Karpas-422 (cell line): Measurements from ENCODE around the gene PADI6. TPM values are rescaled to one million over a fixed set of nuclear protein-coding genes. Genes with fewer than 3 reads are reported as not detected.
A peak's percentile ranks its signal among the peaks of the same experiment; 100 is the strongest.

Experiments used
- DNase-seq: peaks from one replicate; pipeline ENCODE4 v3.0.0-alpha.2; 2015
- H2AFZ ChIP-seq: fragments of 200-600 bp; sonication (generic); 2 replicates; pipeline ENCODE4 v1.6.1; 2014; ENCODE audit warnings: antibody characterized with exemption, low read length, mixed read lengths
- H3K27ac ChIP-seq: fragments of 200-600 bp; sonication (generic); 2 replicates; pipeline ENCODE4 v1.5.1; 2014; ENCODE audit warnings: mild to moderate bottlenecking, low read length, moderate library complexity
- H3K27me3 ChIP-seq: fragments of 200-600 bp; sonication (generic); 2 replicates; pipeline ENCODE4 v1.6.1; 2014; ENCODE audit warnings: low read length, mixed read lengths
- H3K36me3 ChIP-seq: fragments of 200-600 bp; sonication (generic); 2 replicates; pipeline ENCODE4 v1.6.1; 2014; ENCODE audit warnings: low read length, mixed read lengths; ENCODE audit not compliant: insufficient read depth
- H3K4me1 ChIP-seq: fragments of 200-600 bp; sonication (generic); 2 replicates; pipeline ENCODE4 v1.6.1; 2014; ENCODE audit warnings: mild to moderate bottlenecking, low read length, mixed read lengths
- H3K4me2 ChIP-seq: fragments of 200-600 bp; sonication (generic); 2 replicates; pipeline ENCODE4 v1.6.1; 2014; ENCODE audit warnings: low read length, low read depth, mild to moderate bottlenecking; ENCODE audit not compliant: poor library complexity, severe bottlenecking
- H3K4me3 ChIP-seq: fragments of 200-600 bp; sonication (generic); 2 replicates; pipeline ENCODE4 v1.5.1; 2014; ENCODE audit warnings: mild to moderate bottlenecking, antibody characterized with exemption, low read length, mixed read lengths
- H3K79me2 ChIP-seq: fragments of 200-600 bp; sonication (generic); 2 replicates; pipeline ENCODE4 v1.6.1; 2014; ENCODE audit warnings: mild to moderate bottlenecking, low read length, mixed read lengths
- H3K9ac ChIP-seq: fragments of 200-600 bp; sonication (generic); 2 replicates; pipeline ENCODE4 v1.6.0; 2014; ENCODE audit warnings: low read length
- H3K9me2 ChIP-seq: fragments of 200-600 bp; sonication (generic), shearing (Covaris generic); replicated peaks from 2 replicates; pipeline ENCODE4 v1.6.0; 2014; ENCODE audit warnings: mild to moderate bottlenecking, low read length, moderate library complexity; ENCODE audit not compliant: insufficient read depth
- H3K9me3 ChIP-seq: fragments of 300-700, 200-600 bp; sonication (generic); 2 replicates; pipeline ENCODE4 v1.6.1; 2014; ENCODE audit warnings: low read length, mixed read lengths
- H4K20me1 ChIP-seq: fragments of 200-600 bp; sonication (generic); 2 replicates; pipeline ENCODE4 v1.6.1; 2014; ENCODE audit warnings: mild to moderate bottlenecking, antibody characterized with exemption, low read length, low read depth; ENCODE audit not compliant: insufficient read depth
- total RNA-seq: library from RNA; depleted of rRNA; stranded (reverse); fragments of >200 nt; shearing (Covaris generic); gene quantifications from 2 replicates; pipeline ENCODE4 v1.2.3, GENCODE V29; 2014; ENCODE audit warnings: low replicate concordance; rRNA removed

Gene PADI6
- total RNA-seq, result not detected in 2 replicates

DNA sequence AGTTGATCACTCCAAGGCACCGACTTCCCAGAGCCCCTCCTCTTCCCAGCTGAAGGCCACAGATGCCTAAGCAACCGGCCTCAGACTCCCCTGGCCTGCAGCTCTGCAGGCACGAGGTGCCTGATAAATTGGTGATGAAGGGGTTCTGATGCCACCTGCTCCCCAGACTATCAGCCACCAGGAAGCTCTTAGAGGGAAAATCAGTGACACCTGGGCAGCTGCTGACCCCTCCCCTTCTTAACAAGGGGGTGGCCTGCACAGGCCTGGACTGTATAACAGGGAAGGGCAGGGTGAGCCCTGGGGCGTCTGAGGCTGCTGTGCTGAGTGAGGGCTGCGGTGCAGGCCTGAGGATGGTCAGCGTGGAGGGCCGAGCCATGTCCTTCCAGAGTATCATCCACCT is at the start of gene PADI6:
Gene PADI6, plus strand, starts transcription at position 301 of the 400 bp plus-strand sequence. Its CDS starts 50 bp downstream, at position 351.
- no peaks in the 10 kb centered on the region for H3K9me3 ChIP-seq
- DNase-seq, result no peak
- H3K27me3 ChIP-seq, result no peaks in the 10 kb centered on the region
- H3K36me3 ChIP-seq, result no peaks in the 10 kb centered on the region
- H3K79me2 ChIP-seq, result no peaks in the 10 kb centered on the region
- no peak within 1 kb of the TSS for H3K4me3 ChIP-seq
- H4K20me1 ChIP-seq, result no peaks in the 10 kb centered on the region
- H3K9ac ChIP-seq, result no peak within 1 kb of the TSS
- no peaks in the 10 kb centered on the region for H3K9me2 ChIP-seq
- H3K4me2 ChIP-seq, result no peak within 1 kb of the TSS
- H3K27ac ChIP-seq, result no peak within 1 kb of the TSS
- no peak within 1 kb of the TSS for H2AFZ ChIP-seq
- H3K4me1 ChIP-seq, result no peaks in the 10 kb centered on the region

DNA sequence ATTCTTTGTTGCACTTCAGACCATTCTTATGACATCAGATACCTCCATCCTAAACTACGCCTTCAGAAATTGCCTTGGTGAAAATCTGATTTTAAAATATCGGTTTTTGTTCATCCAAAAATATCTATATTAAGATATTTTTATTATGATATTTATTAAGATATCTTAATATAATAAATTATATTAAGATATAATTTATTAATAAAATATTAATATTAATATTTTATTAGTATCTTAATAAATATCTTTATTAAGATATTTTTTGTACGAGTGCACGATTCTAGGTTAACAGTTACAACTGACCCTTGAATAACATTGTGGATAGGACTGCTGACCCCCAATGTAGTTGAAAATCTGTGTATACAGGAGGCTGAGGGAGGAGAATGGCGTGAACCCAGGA is 43.1 kb upstream of the PADI6 start:
- DNase-seq, result no peak
- H3K79me2 ChIP-seq, result no peaks in the 10 kb centered on the region
- H4K20me1 ChIP-seq, result no peaks in the 10 kb centered on the region
- no peaks in the 10 kb centered on the region for H3K4me1 ChIP-seq
- H3K27me3 ChIP-seq, result no peaks in the 10 kb centered on the region
- no peaks in the 10 kb centered on the region for H3K36me3 ChIP-seq
- H3K27ac ChIP-seq, result no peak overlapping the region
- H3K9me2 ChIP-seq, result no peaks in the 10 kb centered on the region
- no peak overlapping the region for H3K4me2 ChIP-seq
- no peak overlapping the region for H2AFZ ChIP-seq
- H3K9ac ChIP-seq, result no peak overlapping the region
- no peak overlapping the region for H3K4me3 ChIP-seq
- no peaks in the 10 kb centered on the region for H3K9me3 ChIP-seq

DNA sequence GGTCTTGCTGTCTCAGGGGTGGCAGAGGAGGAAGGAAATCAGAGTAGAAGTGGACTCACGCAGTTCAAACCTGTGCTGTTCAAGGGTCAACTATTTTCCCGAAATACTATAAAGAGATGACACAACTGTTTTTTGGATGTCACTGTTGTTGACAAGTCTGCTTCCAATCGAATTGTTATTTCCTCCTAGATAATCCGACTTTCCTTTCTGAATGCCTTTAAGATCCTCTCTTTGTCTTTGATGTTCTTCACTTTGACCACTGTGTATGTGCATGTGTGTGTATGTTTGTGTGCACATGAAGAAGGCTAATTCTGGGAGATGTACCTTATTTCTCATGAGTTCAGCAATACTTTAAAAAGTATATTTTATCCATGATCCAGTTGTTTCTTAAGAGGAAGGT is 42.4 kb upstream of the PADI6 start:
- Histone ChIP-seq H3K9ac (no peak overlapping the region), H3K9me2 (no peaks in the 10 kb centered on the region), H3K36me3 (no peaks in the 10 kb centered on the region), H3K27me3 (no peaks in the 10 kb centered on the region), H3K9me3 (no peaks in the 10 kb centered on the region), H3K4me1 (no peaks in the 10 kb centered on the region), H3K4me2 (no peak overlapping the region), H3K79me2 (no peaks in the 10 kb centered on the region), H2AFZ (no peak overlapping the region), H3K4me3 (no peak overlapping the region), H4K20me1 (no peaks in the 10 kb centered on the region), H3K27ac (no peak overlapping the region)
- no peak for DNase-seq

DNA sequence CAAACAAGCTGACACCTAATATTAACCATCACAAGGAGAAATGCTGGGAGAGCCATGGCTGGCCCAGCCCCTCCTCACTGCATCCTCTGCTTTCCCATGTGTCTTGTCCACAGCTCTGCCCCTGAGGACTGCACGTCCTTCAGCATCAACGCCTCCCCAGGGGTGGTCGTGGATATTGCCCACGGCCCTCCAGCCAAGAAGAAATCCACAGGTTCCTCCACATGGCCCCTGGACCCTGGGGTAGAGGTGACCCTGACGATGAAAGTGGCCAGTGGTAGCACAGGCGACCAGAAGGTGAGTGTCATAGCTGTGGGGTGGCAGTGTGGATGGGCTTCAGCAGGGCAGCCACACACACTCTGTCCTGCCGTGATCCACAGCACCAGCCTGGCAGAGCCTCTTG is 41.1 kb upstream of the PADI6 start:
- DNase-seq, result no peak
- H3K27ac ChIP-seq, result no peak overlapping the region
- no peaks in the 10 kb centered on the region for H3K4me1 ChIP-seq
- no peaks in the 10 kb centered on the region for H4K20me1 ChIP-seq
- H3K27me3 ChIP-seq, result no peaks in the 10 kb centered on the region
- no peak overlapping the region for H3K4me3 ChIP-seq
- no peak overlapping the region for H3K9ac ChIP-seq
- no peak overlapping the region for H2AFZ ChIP-seq
- H3K9me3 ChIP-seq, result no peaks in the 10 kb centered on the region
- H3K36me3 ChIP-seq, result no peaks in the 10 kb centered on the region
- no peak overlapping the region for H3K4me2 ChIP-seq
- H3K79me2 ChIP-seq, result no peaks in the 10 kb centered on the region
- no peaks in the 10 kb centered on the region for H3K9me2 ChIP-seq

DNA sequence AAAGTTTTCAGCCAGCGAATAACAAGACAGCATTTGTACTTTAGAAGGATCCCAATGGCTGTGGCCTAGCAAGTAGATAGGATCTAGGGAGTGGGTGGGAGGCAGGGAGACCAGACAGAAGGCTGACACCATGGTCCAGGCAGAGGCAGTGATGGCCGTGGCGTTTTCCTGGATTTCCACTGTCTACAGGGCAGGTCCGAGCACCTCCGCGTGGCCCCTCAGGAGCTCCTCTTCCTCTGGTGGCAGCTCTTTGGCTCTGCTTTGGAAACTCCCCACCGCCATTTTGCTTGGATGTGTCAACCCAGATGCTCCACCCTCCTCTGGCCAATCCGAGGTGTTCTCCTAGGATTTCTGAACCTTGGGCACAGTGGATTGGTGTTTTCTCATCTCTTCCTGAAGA is 38.9 kb upstream of the PADI6 start:
- no peaks in the 10 kb centered on the region for H3K4me1 ChIP-seq
- DNase-seq, result no peak
- H3K9ac ChIP-seq, result no peak overlapping the region
- no peaks in the 10 kb centered on the region for H3K27me3 ChIP-seq
- no peaks in the 10 kb centered on the region for H4K20me1 ChIP-seq
- H3K4me3 ChIP-seq, result no peak overlapping the region
- H3K27ac ChIP-seq, result no peak overlapping the region
- no peak overlapping the region for H3K4me2 ChIP-seq
- no peaks in the 10 kb centered on the region for H3K9me3 ChIP-seq
- no peaks in the 10 kb centered on the region for H3K9me2 ChIP-seq
- no peak overlapping the region for H2AFZ ChIP-seq
- H3K36me3 ChIP-seq, result no peaks in the 10 kb centered on the region
- no peaks in the 10 kb centered on the region for H3K79me2 ChIP-seq

DNA sequence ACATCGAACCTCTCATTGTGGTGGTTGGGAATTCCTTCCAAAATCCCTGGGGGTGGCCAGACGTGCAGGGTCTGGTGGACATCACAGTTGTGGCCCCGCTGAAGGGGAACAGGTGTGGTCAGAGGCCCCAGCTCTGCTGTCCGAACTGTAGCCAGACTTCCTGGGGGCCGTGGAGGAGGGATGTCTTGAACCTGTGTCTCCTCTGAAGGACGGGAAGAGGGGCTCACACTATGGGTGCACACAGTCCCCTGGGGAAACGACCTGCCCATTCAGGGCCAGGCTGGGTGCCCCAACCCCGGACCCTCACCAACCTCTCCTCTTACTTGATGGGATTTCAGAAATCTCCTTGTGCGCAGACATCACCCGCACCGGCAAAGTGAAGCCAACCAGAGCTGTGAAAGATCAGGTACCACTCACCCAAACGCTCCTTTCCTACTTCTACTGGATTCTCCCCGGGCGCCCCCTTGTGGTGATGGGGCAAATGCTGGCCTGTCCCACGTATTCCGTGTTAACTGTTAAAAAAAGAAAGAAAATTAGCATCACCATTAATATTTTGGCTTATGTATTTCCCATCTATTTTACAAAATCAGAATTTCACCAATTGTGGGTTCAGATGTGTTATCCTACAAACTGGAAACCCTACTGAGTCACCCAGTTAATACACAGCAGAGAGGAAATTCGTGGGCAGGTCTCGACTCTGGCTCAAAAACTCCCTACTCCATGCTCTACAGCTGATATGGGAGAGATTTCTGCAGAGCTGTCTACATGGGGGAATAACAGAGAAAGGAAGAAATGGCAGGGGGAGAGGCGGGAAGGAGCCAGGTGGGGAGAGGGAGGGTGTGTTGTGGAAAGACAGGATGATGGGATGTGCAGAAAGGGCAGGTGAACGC is 35.9 kb upstream of the PADI6 start:
- peak; percentile 89 for DNase-seq
- Histone ChIP-seq H3K27me3 (no peaks in the 10 kb centered on the region), H3K9me2 (no peaks in the 10 kb centered on the region), H3K4me1 (no peaks in the 10 kb centered on the region), H3K27ac (no peak overlapping the region), H3K9me3 (no peaks in the 10 kb centered on the region), H4K20me1 (no peaks in the 10 kb centered on the region), H3K4me2 (no peak overlapping the region), H3K79me2 (no peaks in the 10 kb centered on the region), H2AFZ (no peak overlapping the region), H3K36me3 (no peaks in the 10 kb centered on the region), H3K9ac (no peak overlapping the region), H3K4me3 (no peak overlapping the region)

DNA sequence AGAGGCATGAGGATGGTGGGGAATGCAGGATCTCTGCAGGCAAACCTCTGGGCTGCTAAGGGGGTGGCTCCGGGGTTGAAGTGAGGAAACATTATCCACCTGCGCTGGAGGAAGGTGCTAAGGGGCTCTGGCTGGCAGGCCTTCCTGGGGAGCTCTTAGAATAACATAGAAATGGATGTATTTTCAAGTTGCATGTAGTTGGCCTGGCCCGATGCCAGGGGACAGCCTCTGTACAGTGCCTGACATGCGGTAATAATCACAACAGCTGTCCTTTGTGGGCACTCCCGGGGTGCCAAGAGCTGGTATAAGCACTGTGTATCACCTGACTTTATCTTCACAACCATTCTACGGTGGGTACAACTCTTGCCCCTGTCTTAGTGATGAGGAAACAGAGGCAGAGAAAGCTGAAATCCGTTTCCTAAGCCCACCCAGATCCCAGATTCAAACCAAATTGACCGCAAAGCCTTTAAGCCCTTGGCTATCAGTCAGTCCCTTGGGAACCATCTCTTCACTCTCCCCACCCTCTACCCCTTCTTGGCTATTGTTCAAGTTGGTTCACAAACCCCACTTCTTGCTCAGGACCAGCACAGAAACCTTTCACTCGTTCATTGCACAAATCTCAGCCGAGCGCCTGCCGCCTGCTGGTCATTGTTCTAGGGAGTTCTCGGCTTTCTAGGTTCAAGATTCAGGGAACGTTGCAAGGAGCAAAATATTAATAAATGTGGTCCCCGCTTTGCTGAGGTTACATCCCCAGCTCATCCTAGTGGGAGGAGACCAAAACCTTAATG is 33.1 kb upstream of the PADI6 start:
- Histone ChIP-seq H3K9me3 (no peaks in the 10 kb centered on the region), H3K36me3 (no peaks in the 10 kb centered on the region), H3K9me2 (no peaks in the 10 kb centered on the region), H3K4me3 (no peak overlapping the region), H3K27ac (no peak overlapping the region), H3K4me2 (no peak overlapping the region), H2AFZ (no peak overlapping the region), H3K79me2 (no peaks in the 10 kb centered on the region), H3K27me3 (no peaks in the 10 kb centered on the region), H4K20me1 (no peaks in the 10 kb centered on the region), H3K4me1 (no peaks in the 10 kb centered on the region), H3K9ac (no peak overlapping the region)
- no peak for DNase-seq

DNA sequence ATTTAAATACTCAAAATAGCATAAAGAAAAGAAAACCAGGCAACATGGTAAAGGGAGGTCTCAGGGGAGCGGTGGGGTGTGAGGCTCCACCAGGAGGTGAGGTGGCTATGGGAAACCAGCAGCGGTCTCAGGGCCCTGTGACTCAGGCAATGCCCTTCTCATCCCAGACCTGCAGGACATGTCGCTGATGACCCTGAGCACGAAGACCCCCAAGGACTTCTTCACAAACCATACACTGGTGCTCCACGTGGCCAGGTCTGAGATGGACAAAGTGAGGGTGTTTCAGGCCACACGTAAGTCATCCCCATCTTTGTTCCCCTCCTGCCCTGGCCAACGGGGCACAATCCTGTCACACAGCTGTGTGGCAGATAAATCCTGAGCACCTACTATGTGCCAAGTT is 32.5 kb upstream of the PADI6 start:
- no peak overlapping the region for H2AFZ ChIP-seq
- no peaks in the 10 kb centered on the region for H3K79me2 ChIP-seq
- DNase-seq, result no peak
- no peaks in the 10 kb centered on the region for H3K27me3 ChIP-seq
- no peaks in the 10 kb centered on the region for H3K9me3 ChIP-seq
- H4K20me1 ChIP-seq, result no peaks in the 10 kb centered on the region
- H3K4me2 ChIP-seq, result no peak overlapping the region
- H3K36me3 ChIP-seq, result no peaks in the 10 kb centered on the region
- H3K4me3 ChIP-seq, result no peak overlapping the region
- no peak overlapping the region for H3K9ac ChIP-seq
- no peaks in the 10 kb centered on the region for H3K9me2 ChIP-seq
- peaks cover 4% of the 10 kb centered on the region for H3K4me1 ChIP-seq
- no peak overlapping the region for H3K27ac ChIP-seq
